ENCODE results near the gene CDK4.
"Not testable (repeated sequence)": the region's sequence is repeated elsewhere in the genome, so short reads cannot be mapped to it uniquely, and the experiment has no call there.

The CDK4 gene

GRCh38 chr12:57751788-57752667, at the start of gene CDK4:
CDK4 (minus strand) TSS chr12:57752310; CDS start chr12:57751717, 593 bp downstream.
- in situ Hi-C loops (cut with HindIII; ENCODE audit: low sequenced_read_pairs): no loop called here

- in situ Hi-C loops (cut with HindIII; ENCODE audit: low sequenced_read_pairs): no loop called here
Observed at GRCh38 chr12:57800965-57801364, 48.9 kb upstream of the CDK4 start.

GRCh38 chr12:57797933-57798332, 45.8 kb upstream of the CDK4 start:
- in situ Hi-C loops (cut with HindIII; ENCODE audit: low sequenced_read_pairs): no loop called here

- in situ Hi-C loops (cut with HindIII; ENCODE audit: low sequenced_read_pairs): no loop called here
Observed at GRCh38 chr12:57796996-57797395, 44.9 kb upstream of the CDK4 start.

GRCh38 chr12:57795354-57795753, 43.2 kb upstream of the CDK4 start:
- in situ Hi-C loops (cut with HindIII; ENCODE audit: low sequenced_read_pairs): no loop called here

GRCh38 chr12:57793920-57794319, 41.8 kb upstream of the CDK4 start:
- in situ Hi-C loops (cut with HindIII; ENCODE audit: low sequenced_read_pairs): no loop called here

GRCh38 chr12:57783861-57784260, 31.8 kb upstream of the CDK4 start:
- in situ Hi-C loops (cut with HindIII; ENCODE audit: low sequenced_read_pairs): no loop called here

GRCh38 chr12:57783466-57783801, 31.3 kb upstream of the CDK4 start:
- in situ Hi-C loops (cut with HindIII; ENCODE audit: low sequenced_read_pairs): no loop called here

- in situ Hi-C loops (cut with HindIII; ENCODE audit: low sequenced_read_pairs): no loop called here
Observed at GRCh38 chr12:57782608-57783465, 30.7 kb upstream of the CDK4 start, which contains the start of gene TSFM. TSFM (plus strand) TSS chr12:57782787; CDS start chr12:57782802, 15 bp downstream.

GRCh38 chr12:57782243-57782607, 30.1 kb upstream of the CDK4 start:
- in situ Hi-C loops (cut with HindIII; ENCODE audit: low sequenced_read_pairs): no loop called here

- in situ Hi-C loops (cut with HindIII; ENCODE audit: low sequenced_read_pairs): no loop called here
Observed at GRCh38 chr12:57781801-57782200, 29.7 kb upstream of the CDK4 start.

- in situ Hi-C loops (cut with HindIII; ENCODE audit: low sequenced_read_pairs): no loop called here
Observed at GRCh38 chr12:57781244-57781643, 29.1 kb upstream of the CDK4 start.

GRCh38 chr12:57780284-57780897, 28.3 kb upstream of the CDK4 start:
- in situ Hi-C loops (cut with HindIII; ENCODE audit: low sequenced_read_pairs): no loop called here

- in situ Hi-C loops (cut with HindIII; ENCODE audit: low sequenced_read_pairs): no loop called here
Observed at GRCh38 chr12:57779736-57780135, 27.6 kb upstream of the CDK4 start.

- in situ Hi-C loops (cut with HindIII; ENCODE audit: low sequenced_read_pairs): no loop called here
Observed at GRCh38 chr12:57777911-57778310, 25.8 kb upstream of the CDK4 start.

- in situ Hi-C loops (cut with HindIII; ENCODE audit: low sequenced_read_pairs): no loop called here
Observed at GRCh38 chr12:57777367-57777766, 25.3 kb upstream of the CDK4 start.

GRCh38 chr12:57776247-57776587, 24.1 kb upstream of the CDK4 start:
- in situ Hi-C loops (cut with HindIII; ENCODE audit: low sequenced_read_pairs): no loop called here

- in situ Hi-C loops (cut with HindIII; ENCODE audit: low sequenced_read_pairs): no loop called here
Observed at GRCh38 chr12:57775563-57776246, 23.6 kb upstream of the CDK4 start.

GRCh38 chr12:57775044-57775443, 22.9 kb upstream of the CDK4 start:
- in situ Hi-C loops (cut with HindIII; ENCODE audit: low sequenced_read_pairs): no loop called here

GRCh38 chr12:57774634-57775033, 22.5 kb upstream of the CDK4 start:
- in situ Hi-C loops (cut with HindIII; ENCODE audit: low sequenced_read_pairs): not testable (repeated sequence)

Measured in endothelial cell of hepatic sinusoid (primary cell).